Stimulated activated CD4-positive, alpha-beta T cell treated with anti-CD3 and anti-CD28 coated beads, Interleukin-15, amount 100 ng/mL, for 48 hours (primary cell): ENCODE data around the gene STK31.
"Not testable (repeated sequence)": the region's sequence is repeated elsewhere in the genome, so short reads cannot be mapped to it uniquely, and the experiment has no call there.

Experiments used
- DNase-seq, 2 donors: peaks; one replicate each; pipeline ENCODE4 v3.0.0-alpha.2; 2020; ENCODE audit warnings: low read depth in 2 of 2

Gene STK31

GRCh38 chr7:23712368-23713284 is 2.6 kb downstream of the STK31 start:
- DNase-seq: no peak

GRCh38 chr7:23713285-23714149 is 3.5 kb downstream of the STK31 start:
- no peak for DNase-seq

GRCh38 chr7:23714150-23714464 is 4.1 kb downstream of the STK31 start:
- DNase-seq: no peak

- DNase-seq: no peak
Measured at GRCh38 chr7:23714579-23714978, 4.6 kb downstream of the STK31 start.

GRCh38 chr7:23715099-23715498 is 5.1 kb downstream of the STK31 start:
- DNase-seq: no peak

- no peak for DNase-seq
Measured at GRCh38 chr7:23717788-23718187, 7.8 kb downstream of the STK31 start.

GRCh38 chr7:23721456-23721855 is 11.4 kb downstream of the STK31 start:
- DNase-seq: no peak

GRCh38 chr7:23722587-23723216 is 12.7 kb downstream of the STK31 start:
- DNase-seq: not testable (repeated sequence)

- DNase-seq: not testable (repeated sequence)
Measured at GRCh38 chr7:23724113-23724512, 14.1 kb downstream of the STK31 start.

- no peak for DNase-seq
Measured at GRCh38 chr7:23742051-23742450, 32.0 kb downstream of the STK31 start.

GRCh38 chr7:23743226-23743625 is 33.2 kb downstream of the STK31 start:
- no peak for DNase-seq

- no peak for DNase-seq
Measured at GRCh38 chr7:23746629-23747028, 36.6 kb downstream of the STK31 start.

GRCh38 chr7:23751852-23752251 is 41.8 kb downstream of the STK31 start:
- DNase-seq: no peak

- not testable (repeated sequence) for DNase-seq
Measured at GRCh38 chr7:23758839-23759238, 48.8 kb downstream of the STK31 start.

GRCh38 chr7:23759671-23760391 is 49.8 kb downstream of the STK31 start:
- DNase-seq: no peak

GRCh38 chr7:23765943-23766342 is 55.9 kb downstream of the STK31 start:
- DNase-seq: no peak

GRCh38 chr7:23767514-23767913 is 57.5 kb downstream of the STK31 start:
- no peak for DNase-seq

GRCh38 chr7:23768022-23768421 is 58.0 kb downstream of the STK31 start:
- DNase-seq: no peak

GRCh38 chr7:23779185-23779800 is 69.3 kb downstream of the STK31 start:
- not testable (repeated sequence) for DNase-seq

GRCh38 chr7:23783115-23783514 is 73.1 kb downstream of the STK31 start:
- DNase-seq: no peak

- DNase-seq: no peak
Measured at GRCh38 chr7:23787272-23787671, 77.3 kb downstream of the STK31 start.
